HG02885 (cell line): ENCODE measurements around the gene KRT32.

Experiments used
- ATAC-seq: cut with Tn5 transposase; IDR thresholded peaks from one replicate; pipeline ENCODE4 v1.9.1; 2021; ENCODE audit warnings: mild to moderate bottlenecking; ENCODE audit not compliant: unreplicated experiment, poor library complexity

KRT32 gene

GRCh38 chr17:41468346-41468745 lies 1.2 kb upstream of the KRT32 start:
- ATAC-seq: no peak

DNA sequence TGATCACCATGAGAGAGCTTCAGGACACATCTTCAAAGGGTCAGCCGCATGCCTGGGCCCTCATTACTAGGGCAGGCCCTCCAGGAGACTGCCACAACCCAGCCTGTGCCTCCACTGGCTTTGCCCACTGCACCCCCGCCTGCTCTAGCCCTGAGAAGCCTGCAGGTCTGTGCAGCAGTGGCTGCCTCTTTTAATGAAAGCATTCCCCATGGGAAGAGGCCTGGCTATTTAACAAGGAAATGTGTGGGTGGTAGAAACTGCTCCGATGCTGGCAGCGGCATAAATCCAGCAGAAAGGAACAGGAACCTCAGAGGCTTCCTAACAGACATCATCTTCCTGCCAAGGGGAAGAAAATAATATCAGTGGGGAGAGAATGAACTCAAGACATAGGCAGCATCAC lies 375 bp upstream of the KRT32 start:
- ATAC-seq: no peak

- no peak for ATAC-seq
Measured at GRCh38 chr17:41464682-41465081, 2.5 kb downstream of the KRT32 start.

DNA sequence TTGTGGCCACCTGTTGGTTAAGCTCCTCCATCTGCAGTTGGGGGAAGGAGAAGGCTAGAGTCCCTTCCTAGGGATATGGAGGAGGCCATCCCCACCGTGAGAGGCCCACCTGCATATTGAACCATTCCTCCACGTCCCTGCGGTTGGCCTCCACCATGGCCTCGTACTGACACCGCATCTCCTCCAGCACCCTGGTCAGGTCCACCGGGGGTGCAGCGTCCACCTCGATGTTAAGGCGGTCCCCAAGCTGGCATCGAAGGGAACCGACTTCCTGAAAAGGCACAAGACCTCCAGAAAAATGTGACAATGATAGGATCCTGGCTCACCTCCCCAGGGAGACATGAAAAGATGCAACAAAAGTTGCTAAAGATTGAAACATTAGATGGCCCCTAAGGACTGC lies 3.0 kb downstream of the KRT32 start:
- no peak for ATAC-seq

DNA sequence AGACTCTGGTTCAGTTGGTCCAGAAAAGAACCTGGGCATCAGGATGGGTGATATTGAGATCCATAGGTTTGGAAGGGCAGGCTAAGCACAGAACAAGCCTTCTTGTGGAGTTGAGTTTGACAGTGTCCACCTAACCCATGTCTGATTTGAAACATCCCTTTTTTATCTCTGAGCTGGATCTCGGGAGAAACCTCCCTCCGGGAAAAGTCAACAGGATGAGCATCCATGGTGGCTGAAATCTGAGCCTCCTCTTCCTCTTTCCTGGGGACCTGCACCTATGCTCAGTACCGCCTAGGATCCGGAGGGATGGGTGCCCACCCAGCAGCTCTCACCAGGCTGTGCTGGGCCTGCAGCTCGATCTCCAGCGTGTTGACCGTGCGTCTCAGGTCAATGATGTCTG lies 3.4 kb downstream of the KRT32 start:
- no peak for ATAC-seq

DNA sequence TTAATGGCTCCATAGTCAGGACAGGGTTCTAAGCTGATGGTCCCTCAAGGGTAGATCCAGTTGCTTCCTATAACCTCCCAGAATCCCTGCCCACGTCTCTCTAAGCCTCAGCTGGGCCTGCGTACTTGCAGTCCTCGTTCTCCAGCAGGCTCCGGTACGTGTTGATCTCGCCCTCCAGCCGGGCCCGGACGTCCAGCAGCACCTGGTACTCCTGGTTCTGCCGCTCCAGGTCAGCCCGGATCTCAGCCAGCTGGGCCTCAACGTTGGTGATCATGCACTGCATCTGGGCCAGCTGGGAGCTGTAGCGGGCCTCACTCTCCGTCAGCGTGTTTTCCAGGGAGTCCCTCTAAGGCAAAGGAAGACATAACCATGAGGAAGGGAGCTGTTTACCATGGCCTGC lies 4.5 kb downstream of the KRT32 start:
- ATAC-seq: no peak

- ATAC-seq: no peak
Measured at GRCh38 chr17:41457676-41458075, 9.5 kb downstream of the KRT32 start.

DNA sequence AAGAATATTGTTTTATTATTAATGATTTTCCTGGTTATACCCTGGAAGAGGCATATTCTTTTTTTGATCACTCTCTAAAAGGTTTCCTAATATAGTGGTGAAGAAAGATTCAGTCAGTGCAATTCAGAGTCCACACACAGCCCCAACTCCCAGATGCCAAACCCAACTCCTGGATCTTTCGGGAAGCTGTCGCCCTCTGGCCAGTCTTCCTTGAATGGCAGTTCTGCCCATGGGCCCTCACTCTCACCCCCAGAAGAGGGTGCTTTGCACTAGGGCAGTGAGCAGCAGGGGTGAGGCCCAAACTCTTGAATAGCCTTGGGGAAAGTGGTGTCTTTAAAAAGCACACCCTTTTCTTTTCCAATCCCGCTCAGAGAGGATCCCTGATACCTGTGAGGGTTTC lies 11.0 kb downstream of the KRT32 start:
- no peak for ATAC-seq

- ATAC-seq: no peak
Measured at GRCh38 chr17:41455236-41455635, 11.9 kb downstream of the KRT32 start.

DNA sequence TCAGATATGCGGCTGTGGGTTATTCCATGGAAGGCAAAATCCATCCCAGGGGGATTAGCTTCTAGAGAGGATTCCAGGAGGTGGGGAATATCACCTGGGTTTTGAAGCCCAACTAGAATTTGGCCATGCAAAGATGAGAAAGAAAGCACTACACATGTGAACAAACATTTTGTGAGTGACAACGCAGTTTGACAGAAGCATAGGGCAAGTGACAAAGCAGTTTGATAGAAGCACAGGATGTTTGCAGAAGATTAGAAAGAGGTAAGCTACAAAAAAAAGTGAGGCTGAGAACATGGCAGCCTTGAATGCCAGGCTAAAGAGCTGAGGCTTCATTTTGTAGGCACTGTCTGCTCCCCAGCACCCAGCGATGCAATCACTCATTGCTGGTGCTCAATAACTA lies 14.1 kb downstream of the KRT32 start:
- ATAC-seq: no peak

GRCh38 chr17:41452281-41452680 lies 14.9 kb downstream of the KRT32 start:
- ATAC-seq: no peak

GRCh38 chr17:41451154-41451728 lies 15.9 kb downstream of the KRT32 start:
- no peak for ATAC-seq

GRCh38 chr17:41449008-41449407 lies 18.2 kb downstream of the KRT32 start:
- ATAC-seq: no peak

GRCh38 chr17:41448506-41448905 lies 18.7 kb downstream of the KRT32 start:
- ATAC-seq: no peak

DNA sequence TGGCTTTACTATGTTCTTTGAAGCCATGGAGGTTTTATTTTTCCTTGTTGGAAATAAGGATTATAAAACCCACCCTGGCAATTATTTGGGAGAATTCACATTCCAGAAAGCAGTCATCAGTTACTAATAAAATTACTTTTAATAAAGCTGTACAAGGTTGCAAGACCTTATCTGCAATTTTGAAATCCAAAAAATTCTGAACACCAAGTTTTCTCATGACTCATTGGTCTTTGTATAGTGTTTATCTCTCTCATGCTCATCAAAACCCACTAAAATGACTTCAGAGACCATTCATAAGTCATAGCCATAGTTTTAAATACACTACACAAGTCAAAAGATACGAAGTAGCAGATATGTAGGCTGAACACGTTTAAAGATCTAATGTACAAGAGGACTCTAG lies 20.4 kb downstream of the KRT32 start:
- ATAC-seq: no peak

GRCh38 chr17:41444640-41445039 lies 22.5 kb downstream of the KRT32 start:
- ATAC-seq: no peak

- ATAC-seq: no peak
Measured at GRCh38 chr17:41444186-41444585, 23.0 kb downstream of the KRT32 start.

DNA sequence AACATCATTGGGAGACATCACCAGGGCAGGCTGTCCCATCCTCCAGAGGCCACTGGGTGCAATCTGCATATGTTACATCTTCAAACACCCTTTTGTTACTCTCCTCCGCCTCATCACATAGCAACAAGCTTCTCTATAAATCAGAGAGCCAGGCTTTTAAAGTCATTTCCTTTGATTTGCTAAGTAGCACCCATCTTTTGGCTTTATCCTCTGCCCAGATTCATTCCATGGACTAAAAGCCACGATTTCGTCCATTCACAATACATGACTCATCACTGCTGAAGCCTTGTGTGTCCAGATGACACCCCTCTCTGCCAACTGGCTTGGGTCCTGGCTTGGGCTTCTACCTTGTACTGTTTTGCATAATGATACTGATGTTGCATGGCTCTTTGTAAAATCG lies 24.4 kb downstream of the KRT32 start:
- ATAC-seq: no peak

GRCh38 chr17:41440531-41441033 lies 26.6 kb downstream of the KRT32 start, which contains the start of gene KRT38:
Gene KRT38 (minus strand): TSS chr17:41440983. CDS start chr17:41440921, 62 bp downstream.
- ATAC-seq: no peak

GRCh38 chr17:41439375-41439774 lies 27.8 kb downstream of the KRT32 start:
- no peak for ATAC-seq

DNA sequence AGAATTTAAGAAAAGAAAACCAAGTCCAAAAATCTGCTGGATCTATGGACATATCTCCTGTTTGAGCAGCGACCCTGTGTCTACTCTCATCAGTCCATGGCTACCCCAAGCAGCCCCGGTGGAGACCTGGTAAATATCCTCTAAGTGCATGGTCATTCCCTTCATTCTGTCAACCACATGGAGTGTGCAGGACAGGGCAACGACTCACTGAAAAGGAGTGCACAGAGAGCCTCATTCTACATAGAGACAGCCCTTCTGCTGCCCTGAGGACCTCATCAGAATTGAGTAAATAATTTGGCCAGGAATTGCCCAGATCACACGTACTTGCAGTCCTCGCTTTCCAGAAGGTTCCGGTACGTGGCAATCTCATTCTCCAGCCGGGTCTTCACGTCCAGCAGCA lies 29.4 kb downstream of the KRT32 start:
- no peak for ATAC-seq

DNA sequence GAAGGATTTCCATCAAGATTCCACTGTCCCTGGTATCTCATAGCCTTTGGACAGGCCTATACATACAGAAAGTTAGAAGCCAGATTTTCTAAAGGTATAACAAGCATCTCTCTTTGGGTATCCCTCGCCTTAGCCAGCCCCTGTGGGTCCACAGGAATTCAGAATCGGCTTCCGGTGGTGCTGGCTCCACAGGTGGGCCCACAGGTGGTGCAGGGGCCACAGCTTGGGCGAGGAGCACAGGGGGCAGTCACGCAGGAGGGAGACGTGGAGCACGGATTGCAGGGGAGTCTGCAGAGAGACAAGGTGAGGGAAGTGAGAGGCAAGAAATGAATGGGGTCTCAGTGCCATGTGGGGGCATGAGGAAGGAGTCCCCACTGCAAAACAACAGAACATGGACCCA lies 29.9 kb downstream of the KRT32 start:
- no peak for ATAC-seq

- ATAC-seq: no peak
Measured at GRCh38 chr17:41434415-41434814, 32.8 kb downstream of the KRT32 start.
